KOPT-K1 (cell line): Measurements from ENCODE around the gene ZFTA.

ENCODE experiments used
- H3K27ac ChIP-seq: fragments of 200-600 bp; sonication (generic); 2 replicates; pipeline ENCODE4 v1.5.1; 2016; ENCODE audit warnings: antibody characterized with exemption, mild to moderate bottlenecking, low read depth, low read length; ENCODE audit not compliant: poor library complexity, severe bottlenecking
- H3K36me3 ChIP-seq: fragments of 200-600 bp; sonication (generic); 2 replicates; pipeline ENCODE4 v1.5.1; 2017; ENCODE audit warnings: antibody characterized with exemption, mild to moderate bottlenecking, low read length, moderate library complexity; ENCODE audit not compliant: insufficient read depth
- H3K9me3 ChIP-seq: fragments of 200-600 bp; sonication (generic); 2 replicates; pipeline ENCODE4 v1.5.1; 2017; ENCODE audit warnings: antibody characterized with exemption, low read length, mild to moderate bottlenecking; ENCODE audit not compliant: insufficient read depth, poor library complexity, severe bottlenecking

ZFTA gene

DNA sequence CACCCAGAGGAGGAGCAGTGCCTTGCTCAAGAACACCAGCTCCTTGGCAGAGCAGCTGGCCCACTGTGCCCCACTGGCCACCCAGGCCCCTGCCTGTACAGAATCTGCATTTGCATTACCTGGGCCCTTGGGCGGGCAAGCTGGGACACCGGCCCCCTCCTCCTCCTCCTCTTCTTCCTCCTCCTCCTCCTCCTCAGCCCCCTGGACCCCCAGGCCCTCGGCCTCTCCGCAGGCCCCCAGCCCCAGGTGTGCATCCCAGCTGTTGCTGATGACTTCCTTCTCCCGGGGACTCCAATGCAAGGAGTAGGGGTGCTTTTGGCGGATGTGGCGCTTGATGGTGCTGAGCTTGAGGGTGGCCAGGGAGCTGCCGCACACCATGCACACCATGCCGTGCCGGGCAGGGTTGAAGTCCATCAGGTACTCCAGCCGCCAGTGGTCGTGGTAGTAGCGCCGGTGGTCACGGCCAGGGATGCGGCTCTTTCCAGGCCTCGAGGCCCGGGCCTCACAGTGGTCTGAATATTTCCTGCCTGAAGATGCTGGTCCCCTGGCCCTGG, 2.8 kb downstream of the ZFTA start:
- no peak overlapping the region for H3K27ac ChIP-seq
- H3K9me3 ChIP-seq: no peaks in the 10 kb centered on the region
- peaks cover 39% of the 10 kb centered on the region for H3K36me3 ChIP-seq

DNA sequence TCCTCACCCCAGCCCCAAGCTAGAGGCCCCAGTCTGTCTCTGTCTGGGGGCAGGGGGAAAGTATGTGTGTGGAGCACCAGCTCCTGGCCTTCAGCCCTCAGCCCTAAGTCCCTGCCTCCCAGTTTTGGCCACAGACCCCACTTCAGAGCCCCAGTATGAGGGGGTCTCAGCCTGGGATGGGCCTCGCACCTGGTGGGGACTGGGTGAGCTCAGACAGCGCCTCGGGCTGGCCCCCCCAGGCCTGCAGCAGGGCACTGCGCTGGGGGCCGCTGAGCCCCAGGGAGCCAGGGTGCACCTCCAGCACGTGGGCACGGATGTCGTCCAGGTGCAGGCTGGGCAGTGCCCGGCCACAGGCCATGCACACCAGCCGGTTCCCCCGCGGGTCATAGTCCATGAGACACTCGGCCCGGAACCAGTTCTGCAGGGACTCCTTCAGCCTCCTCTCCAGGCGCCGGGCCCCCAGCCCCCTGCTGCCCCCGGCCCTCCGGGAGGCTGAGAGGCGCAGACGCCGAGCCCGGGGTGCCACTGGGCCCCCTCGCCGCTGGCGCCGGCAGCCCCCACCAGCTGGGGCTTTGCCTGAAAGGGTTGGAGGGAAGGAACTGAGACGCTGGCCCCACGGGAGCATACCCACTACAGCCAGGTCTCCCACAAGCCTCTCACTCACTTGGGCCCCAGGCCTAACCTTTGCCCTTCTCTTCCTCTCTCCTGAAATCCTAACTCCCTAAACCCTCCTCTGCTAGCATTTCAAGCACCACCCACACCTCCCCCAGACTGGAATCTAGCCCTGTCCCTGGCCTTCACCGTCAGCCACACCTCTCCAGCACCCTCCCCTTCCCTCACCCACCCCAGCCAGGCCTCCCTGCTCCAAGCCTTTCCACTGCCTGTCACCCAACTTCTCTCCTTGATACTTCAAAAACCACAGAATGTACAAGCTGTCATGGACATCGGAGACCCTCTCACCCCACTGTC, 3.6 kb downstream of the ZFTA start:
- Histone ChIP-seq H3K9me3 (no peaks in the 10 kb centered on the region), H3K27ac (no peak overlapping the region), H3K36me3 (peaks cover 47% of the 10 kb centered on the region)

DNA sequence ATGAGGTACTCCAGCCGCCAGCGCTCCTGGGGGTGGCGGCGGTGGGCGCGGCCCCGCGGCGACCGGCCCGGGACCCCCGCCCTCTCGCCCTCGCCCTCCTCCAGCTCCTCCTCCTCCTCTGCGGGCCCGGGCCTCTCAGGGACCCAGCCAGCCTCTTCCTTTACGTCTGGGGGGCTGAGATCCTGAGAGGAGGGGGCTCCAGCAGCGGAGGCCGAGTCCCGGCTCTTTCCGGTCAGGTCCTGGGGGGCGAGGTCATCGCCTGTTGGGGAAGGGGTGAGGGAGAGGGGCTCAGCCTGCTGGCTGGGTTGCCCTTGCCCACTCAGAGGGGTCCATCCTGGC, 4.3 kb downstream of the ZFTA start:
- Histone ChIP-seq H3K36me3 (peaks cover 52% of the 10 kb centered on the region), H3K9me3 (no peaks in the 10 kb centered on the region), H3K27ac (no peak overlapping the region)

DNA sequence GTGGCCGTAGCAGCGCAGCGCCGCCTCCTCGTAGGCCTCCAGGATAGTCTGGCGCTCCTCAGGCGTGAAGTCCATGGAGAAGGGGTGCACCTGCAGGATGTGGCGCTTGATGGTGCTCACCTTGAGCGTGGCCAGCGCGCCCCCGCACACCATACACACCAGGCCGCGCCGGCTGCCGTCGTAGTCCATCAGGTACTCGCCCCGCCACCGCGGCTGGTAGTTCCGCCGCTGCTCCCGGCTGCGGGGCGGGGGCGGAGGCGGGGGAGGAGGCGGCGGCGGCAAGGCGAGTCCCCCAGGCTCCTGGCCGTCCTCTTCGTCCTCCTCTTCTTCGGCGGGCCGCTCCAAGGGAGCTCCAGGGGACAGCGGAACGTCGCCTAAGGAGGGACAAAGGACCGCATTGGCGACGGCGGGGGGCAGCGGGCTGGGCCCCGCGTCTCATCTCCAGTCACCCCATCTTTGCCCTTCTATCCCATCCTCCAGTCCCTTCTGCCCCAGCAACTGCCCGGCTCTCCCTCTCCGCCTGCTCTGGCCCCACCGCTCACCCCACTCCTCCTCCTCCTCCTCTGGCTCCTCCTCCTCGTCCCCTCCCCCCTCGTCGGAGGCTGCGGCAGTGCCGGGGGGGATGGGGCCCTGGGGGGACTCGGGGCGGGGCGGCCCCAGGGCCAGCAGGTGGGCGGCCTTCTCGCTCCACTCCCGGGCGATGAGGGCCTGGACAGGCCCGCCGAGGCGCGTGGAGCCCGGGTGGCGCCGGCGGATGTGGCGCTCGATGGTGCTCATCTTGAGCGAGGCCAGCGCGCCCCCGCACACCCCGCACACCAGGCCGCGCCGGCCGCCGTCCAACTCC, 4.9 kb downstream of the ZFTA start:
- no peak overlapping the region for H3K27ac ChIP-seq
- peaks cover 58% of the 10 kb centered on the region for H3K36me3 ChIP-seq
- no peaks in the 10 kb centered on the region for H3K9me3 ChIP-seq

DNA sequence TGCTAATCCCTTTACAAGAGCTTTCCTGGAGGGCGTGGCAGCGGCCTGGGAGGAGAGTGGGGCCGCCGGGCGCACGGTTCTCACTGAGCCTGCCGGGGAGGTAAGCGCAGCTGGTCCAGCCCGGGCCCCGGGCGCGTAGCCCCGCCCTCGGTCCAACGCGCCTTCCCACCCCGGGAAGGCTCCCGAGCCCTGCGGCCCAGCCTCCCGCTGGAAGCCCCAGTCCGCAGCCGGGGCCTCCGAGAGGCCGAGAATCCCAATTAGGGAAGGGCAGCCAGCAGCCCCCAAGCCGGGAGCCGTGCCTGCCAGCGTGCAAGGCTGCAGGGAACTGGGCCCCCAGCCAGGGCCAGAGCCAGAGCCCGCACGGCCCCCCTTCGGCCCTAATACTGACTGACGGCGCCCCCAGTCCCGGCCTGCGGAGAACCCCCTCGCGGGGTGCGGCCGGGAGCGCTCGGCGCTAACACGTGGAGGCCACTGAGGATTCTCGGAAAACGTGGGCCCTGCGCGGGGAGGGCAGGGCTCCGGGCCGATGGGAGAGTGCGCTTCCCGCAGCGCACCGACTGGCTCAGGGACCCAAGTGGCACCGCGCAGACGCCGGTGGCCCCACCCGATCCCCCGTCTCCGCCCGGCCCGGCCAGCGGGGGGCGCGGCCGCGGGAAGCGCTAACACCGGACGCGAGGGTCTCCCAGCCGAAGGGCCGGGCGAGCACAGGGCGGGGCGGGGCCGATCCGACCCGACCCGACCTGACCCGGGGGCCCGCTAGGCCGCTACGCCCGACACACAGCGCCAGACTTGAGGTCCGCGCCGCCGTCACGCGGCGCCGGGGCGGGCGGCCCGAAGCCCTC, 5.7 kb downstream of the ZFTA start:
- no peak overlapping the region for H3K27ac ChIP-seq

DNA sequence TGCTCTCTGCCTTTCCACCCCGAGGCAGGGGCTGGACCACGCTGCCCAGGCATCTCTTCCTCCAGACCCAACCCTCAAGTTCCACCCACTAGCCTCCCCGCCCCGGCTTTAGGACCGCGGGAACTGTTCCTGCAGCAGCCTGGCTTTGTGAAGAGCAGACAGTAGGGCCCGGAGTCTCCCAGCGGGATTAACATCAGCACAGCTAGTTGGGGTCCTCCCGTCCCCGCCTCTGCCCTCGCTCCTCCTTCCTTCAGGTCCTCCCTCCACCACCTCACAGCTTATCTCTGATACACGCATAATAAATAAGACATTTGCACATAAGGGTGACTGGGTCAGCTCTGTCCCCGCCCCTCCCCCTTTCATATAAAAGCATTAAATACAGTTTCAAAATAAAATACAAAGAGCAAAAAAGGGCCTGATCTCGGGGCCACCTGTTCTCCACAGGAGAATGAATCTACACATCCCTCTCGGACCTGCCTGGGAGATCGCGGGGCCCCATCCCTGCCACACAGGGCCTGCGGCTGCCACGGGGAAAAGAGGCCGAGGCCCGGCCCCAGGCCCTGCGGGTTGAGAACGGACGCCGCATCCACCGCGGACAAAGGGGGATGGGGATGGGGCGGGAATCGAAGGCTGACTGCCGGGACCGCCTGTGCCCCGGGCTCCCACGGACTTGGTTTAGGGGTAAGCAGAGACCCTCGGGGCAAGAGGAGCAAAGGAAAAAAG, 6.5 kb downstream of the ZFTA start:
- Histone ChIP-seq H3K36me3 (peaks cover 74% of the 10 kb centered on the region), H3K9me3 (no peaks in the 10 kb centered on the region), H3K27ac (no peak overlapping the region)

More for the DNA sequence above, 5.7 kb downstream of the ZFTA start:
- H3K36me3 ChIP-seq: peaks cover 67% of the 10 kb centered on the region
- H3K9me3 ChIP-seq: no peaks in the 10 kb centered on the region

DNA sequence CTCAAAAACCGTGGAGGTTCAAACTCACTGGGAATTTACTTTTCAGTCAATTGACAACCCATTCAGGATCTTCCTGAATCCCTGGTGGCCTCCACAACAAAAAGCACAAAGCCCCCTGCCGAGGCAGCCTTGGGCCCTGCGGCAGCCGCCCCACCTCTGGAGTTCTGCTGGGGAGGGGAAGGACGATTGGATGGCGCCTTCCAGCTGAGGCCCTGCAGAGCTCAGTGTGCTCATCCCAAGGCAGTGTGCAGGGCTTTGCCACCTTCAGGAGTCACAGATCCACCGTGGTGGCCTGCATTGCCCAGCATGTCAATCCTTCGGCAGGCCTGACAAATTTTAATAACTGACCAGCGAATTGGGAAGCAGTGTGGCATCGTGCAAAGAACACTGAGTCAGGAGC, 7.4 kb downstream of the ZFTA start:
- H3K9me3 ChIP-seq: no peaks in the 10 kb centered on the region
- H3K36me3 ChIP-seq: peaks cover 83% of the 10 kb centered on the region
- H3K27ac ChIP-seq: no peak overlapping the region

DNA sequence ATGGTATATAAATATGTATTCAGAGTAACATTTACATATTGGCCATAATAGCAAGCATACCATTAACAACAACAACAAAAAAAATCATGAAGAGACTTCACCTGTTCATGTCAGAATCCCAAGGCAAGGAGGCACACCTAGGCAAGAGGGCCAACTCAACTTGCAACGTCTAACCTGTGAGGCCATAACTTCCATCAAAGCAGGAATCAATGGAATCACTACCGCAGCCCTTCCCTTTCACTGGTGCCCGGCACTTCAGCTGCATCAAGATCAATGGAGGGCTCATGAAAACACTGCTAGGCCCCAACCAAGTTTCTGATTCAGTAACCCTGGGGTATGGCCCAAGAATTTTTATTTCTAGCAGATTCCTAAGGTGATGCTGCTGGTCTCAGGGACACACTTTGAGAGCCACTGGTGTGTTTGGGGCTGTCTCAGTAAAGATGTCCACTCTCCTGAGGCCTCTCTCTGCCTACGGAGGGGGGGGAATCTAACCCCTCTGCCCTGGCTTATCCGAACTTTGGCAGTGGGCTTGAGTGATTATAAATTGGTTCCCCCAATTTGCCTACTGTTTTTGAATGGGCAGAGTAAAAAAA, 8.0 kb downstream of the ZFTA start:
- H3K27ac ChIP-seq: no peak overlapping the region
- H3K36me3 ChIP-seq: peaks cover 88% of the 10 kb centered on the region
- H3K9me3 ChIP-seq: no peaks in the 10 kb centered on the region

DNA sequence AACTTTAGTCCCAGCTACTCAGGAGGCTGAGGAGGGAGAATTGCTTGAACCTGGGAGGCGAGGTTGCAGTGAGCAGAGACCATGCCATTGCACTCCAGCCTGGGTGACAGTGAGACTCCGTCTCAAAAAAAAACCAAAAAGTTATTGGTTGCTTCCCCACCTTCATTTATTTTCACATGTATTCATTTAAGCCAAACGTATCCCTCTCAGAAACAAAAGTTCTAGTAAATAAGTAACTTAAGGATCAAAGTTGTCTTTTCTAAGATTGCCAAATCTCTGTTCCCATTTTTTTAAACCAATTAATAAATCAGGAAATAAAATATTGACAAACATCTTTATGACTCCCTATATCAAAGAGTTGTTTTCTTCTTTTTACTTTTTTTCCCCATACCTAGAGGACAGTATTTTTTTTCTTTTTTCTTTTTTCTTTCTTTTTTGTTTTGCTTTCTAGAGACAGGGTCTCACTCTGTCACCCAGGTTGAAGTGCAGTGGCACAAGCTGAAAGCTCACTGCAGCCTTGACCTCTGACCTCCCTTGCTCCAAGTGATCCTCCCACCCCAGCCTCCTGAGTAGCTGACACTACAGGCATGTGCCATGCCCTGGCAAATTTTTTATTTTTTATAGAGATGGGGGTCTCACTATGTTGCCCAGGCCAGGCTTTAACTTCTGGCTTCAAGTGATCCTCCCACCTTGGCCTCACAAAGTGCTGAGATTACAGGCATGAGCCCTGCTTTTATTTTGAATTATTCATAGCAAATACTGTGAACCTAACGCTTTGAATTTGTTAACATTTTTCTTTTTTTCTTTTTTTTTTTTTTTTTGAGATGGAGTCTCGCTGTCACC, 11.4 kb downstream of the ZFTA start:
- peaks cover 89% of the 10 kb centered on the region for H3K36me3 ChIP-seq

DNA sequence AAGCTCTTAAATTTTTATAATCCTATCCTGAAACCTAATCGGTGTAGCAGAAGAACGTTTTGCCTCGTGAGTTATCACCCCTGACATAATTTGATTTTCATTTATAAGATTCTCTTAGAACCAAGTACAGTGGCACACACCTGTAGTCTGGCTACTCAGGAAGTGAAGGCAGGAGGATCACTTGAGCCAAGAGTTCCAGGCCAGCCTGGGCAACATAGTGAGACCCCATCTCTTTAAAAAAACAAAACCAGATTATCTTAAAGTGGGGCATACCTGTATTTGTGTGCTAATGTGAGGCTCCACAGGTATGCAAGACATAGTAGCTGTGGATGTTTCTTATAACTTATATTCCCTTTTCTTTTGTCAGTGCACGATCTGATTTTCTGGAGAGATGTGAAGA, 19.0 kb downstream of the ZFTA start:
- H3K27ac ChIP-seq: no peak overlapping the region
- peaks cover 52% of the 10 kb centered on the region for H3K36me3 ChIP-seq
- no peaks in the 10 kb centered on the region for H3K9me3 ChIP-seq

More for the DNA sequence above, 11.4 kb downstream of the ZFTA start:
- Histone ChIP-seq H3K27ac (no peak overlapping the region), H3K9me3 (no peaks in the 10 kb centered on the region)

DNA sequence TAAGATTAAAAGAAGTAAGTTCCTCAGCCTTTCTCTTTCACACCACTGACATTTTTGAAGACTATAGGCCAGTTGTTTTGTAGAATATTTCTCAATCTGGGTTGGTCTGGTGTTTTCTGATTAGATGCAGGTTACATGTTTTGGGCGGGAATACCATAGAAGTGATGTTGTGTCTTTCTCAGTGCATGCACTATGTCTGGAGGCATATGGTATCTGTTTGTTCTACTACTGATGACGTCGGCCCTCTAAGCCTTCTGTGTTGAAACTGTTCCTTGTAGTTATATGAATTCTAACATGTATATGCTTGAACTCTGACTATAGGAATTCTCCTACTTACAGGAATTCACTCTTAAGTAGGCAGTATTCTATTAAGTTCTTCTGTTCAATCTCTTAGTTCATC, 21.6 kb downstream of the ZFTA start:
- Histone ChIP-seq H3K36me3 (peaks cover 30% of the 10 kb centered on the region), H3K27ac (no peak overlapping the region), H3K9me3 (no peaks in the 10 kb centered on the region)

DNA sequence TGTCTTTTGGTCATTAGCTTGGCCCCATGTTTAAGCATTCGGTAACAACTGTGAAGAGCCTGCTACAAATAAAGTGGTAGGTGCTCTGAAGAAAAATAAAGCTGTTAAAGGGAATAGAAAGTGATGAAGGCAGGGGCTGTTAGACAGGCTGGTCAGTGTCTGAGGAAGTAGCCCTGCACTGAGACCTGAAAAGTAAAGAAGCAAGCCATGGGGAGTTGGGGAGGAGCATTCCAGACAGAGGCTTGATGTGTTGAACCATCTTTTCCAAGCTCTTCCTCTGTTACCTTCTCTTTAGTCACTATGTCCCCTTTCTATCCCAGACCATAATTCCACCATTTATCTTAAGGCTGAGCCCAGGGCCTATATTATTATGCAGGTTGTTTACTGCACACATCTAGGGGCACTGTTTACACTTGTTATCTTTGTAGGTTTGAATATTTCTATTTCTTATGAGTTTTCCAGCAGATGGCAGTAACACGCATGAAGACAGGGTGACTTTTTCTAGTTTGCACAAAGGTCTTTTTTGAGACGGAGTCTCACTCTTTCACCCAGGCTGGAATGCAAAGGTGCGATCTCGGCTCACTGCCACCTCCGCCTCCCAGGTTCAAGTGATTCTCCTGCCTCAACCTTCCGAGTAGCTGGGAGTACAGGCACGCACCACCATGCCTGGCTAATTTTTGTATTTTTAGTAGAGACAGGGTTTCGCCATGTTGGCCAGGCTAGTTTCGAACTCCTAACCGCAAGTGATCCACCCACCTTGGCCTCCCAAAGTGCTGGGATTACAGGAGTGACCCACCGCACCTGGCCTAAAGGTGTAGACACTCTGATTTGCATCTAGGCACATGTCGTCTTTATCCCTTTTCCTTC, 23.0 kb downstream of the ZFTA start:
- no peak overlapping the region for H3K27ac ChIP-seq
- H3K9me3 ChIP-seq: no peaks in the 10 kb centered on the region

More for the DNA sequence above, 23.0 kb downstream of the ZFTA start:
- peaks cover 18% of the 10 kb centered on the region for H3K36me3 ChIP-seq
